ENCODE data around the gene CLSTN1. TPM values are rescaled to one million over a fixed set of nuclear protein-coding genes. Genes with fewer than 3 reads are reported as not detected.
A peak's percentile ranks its signal among the peaks of the same experiment; 100 is the strongest.

The CLSTN1 gene
- total RNA-seq, 2 experiments from 2014 or later = 29.3 to 29.9 TPM

DNA sequence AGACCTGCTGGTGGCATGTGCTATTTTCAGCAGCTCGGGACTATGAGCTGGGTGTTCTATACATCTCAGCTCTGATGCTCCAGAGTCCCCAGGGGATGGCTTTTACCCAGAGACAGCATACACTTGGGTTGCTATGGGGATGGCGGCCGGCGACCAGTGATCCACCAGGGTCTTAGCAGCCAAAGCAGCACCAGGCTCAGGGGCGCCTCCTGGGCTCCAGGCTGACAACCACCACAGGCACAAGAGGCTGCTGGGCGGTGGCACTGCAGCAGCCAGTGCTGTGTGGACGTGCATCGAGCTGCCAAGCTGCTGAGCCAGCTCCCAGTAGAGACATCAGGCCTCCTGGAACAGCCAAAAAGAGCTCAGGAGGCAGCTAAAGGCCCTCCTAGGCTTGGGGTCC is 37.6 kb upstream of the CLSTN1 start:
- DNase-seq (no peak), ATAC-seq (no peak)
- H3K4me1 Mint-ChIP-seq (ENCODE audit: low read depth) = peaks cover 8% of the 10 kb centered on the region
- no peaks in the 10 kb centered on the region for H3K36me3 Mint-ChIP-seq (ENCODE audit: low read depth)
- no peak overlapping the region for H3K4me3 Mint-ChIP-seq
- H3K9me3 Mint-ChIP-seq = no peaks in the 10 kb centered on the region
- H3K27ac Mint-ChIP-seq = no peak overlapping the region
- H3K27me3 Mint-ChIP-seq = no peaks in the 10 kb centered on the region
- POLR2A ChIA-PET = interaction anchor here (0.5 to 1.9 kb wide), 4 partner anchors 30 to 82 kb away, joined by 3 to 5 read pairs (median 3); no protein-coding TSS in a partner anchor
- CTCF ChIA-PET = interaction anchor here (0.8 to 4.7 kb wide), 10 partner anchors 11 to 235 kb away, joined by 3 to 37 read pairs (median 3); no protein-coding TSS in a partner anchor
- TF ChIP-seq, protein P1, sequence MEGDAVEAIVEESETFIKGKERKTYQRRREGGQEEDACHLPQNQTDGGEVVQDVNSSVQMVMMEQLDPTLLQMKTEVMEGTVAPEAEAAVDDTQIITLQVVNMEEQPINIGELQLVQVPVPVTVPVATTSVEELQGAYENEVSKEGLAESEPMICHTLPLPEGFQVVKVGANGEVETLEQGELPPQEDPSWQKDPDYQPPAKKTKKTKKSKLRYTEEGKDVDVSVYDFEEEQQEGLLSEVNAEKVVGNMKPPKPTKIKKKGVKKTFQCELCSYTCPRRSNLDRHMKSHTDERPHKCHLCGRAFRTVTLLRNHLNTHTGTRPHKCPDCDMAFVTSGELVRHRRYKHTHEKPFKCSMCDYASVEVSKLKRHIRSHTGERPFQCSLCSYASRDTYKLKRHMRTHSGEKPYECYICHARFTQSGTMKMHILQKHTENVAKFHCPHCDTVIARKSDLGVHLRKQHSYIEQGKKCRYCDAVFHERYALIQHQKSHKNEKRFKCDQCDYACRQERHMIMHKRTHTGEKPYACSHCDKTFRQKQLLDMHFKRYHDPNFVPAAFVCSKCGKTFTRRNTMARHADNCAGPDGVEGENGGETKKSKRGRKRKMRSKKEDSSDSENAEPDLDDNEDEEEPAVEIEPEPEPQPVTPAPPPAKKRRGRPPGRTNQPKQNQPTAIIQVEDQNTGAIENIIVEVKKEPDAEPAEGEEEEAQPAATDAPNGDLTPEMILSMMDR (IDR thresholded peaks at IDR 0.05) = no peak
- intact Hi-C loops (cut with micrococcal nuclease) = no loop called here

DNA sequence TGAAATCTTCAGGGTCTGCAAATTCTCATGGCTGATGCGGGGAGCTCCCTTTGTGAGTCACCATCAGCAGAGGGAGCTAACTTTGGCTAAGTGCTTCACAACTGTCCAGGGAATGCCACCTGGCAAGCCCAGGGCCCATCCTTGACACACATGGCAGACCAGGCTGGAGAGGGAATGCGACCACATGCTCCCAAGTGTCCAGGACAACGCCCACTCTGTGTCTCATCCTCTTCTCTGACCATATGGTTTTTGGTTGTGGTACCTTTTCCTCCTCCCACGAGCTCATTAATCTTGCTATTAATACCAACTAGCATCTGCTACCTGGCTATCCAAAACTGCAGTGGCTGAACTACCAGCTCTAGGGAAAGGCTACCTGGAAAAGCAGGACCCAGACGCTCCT is 37.1 kb upstream of the CLSTN1 start:
- H3K4me1 Mint-ChIP-seq (ENCODE audit: low read depth) = peaks cover 8% of the 10 kb centered on the region
- POLR2A ChIA-PET = interaction anchor here (0.5 to 1.9 kb wide), 3 partner anchors 67 to 81 kb away, joined by 3 to 5 read pairs (median 3); no protein-coding TSS in a partner anchor

DNA sequence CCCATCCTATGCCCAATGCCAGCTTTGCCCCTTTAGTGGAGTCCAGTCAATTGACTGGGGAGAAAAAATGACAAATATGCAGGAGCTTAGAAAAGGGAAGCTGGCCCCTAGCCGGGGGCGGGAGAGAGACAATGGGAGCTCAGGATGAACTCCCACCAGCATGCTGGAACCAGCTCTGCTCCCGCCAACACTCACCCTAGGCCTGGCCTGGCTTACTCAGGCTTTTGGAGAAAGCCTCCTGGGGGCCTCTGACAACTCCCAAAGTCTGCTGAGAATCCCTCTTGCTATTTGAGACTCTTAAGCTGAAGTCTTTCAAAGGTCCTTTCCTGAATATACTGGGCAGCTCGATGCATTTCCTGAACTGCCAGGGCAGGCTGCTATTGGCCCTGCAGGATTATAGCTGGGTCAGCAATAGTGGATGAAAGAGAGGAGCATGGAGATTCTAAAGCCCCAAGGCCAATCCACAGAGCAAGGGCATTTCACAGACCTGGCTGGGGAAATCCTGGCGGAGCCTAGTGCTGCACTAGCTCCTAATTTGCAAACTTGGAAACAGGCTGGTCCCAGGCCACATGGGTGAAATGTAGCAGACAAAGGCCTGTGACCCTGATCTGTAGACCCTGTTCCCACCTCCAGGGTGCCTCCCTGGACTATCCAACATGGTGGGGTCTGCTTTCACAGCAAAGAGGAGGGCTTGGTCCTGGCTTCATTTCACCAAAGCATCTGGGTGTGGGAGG is 35.7 kb upstream of the CLSTN1 start:
- no peaks in the 10 kb centered on the region for H3K9me3 Mint-ChIP-seq
- peaks cover 8% of the 10 kb centered on the region for H3K4me1 Mint-ChIP-seq (ENCODE audit: low read depth)
- H3K27me3 Mint-ChIP-seq = no peaks in the 10 kb centered on the region
- no peak overlapping the region for H3K4me3 Mint-ChIP-seq
- TF ChIP-seq, protein P1 (IDR thresholded peaks at IDR 0.05) = no peak
- no peak for DNase-seq
- CTCF ChIA-PET = interaction anchor here (0.6 to 4.7 kb wide), 5 partner anchors 9 to 233 kb away, joined by 3 to 37 read pairs (median 6); no protein-coding TSS in a partner anchor
- no peak overlapping the region for H3K27ac Mint-ChIP-seq
- POLR2A ChIA-PET = interaction anchor here (0.6 to 0.9 kb wide), 2 partner anchors 83 to 91 kb away, joined by 3 to 4 read pairs; no protein-coding TSS in a partner anchor
- no peak for ATAC-seq
- peaks cover 2% of the 10 kb centered on the region for H3K36me3 Mint-ChIP-seq (ENCODE audit: low read depth)
- intact Hi-C loops (cut with micrococcal nuclease) = no loop called here

More for the DNA sequence above, 37.1 kb upstream of the CLSTN1 start:
- DNase-seq (no peak), ATAC-seq (no peak)
- TF ChIP-seq, protein P1 (IDR thresholded peaks at IDR 0.05) = no peak
- Mint-ChIP-seq H3K9me3 (no peaks in the 10 kb centered on the region), H3K4me3 (no peak overlapping the region), H3K36me3 (ENCODE audit: low read depth) (no peaks in the 10 kb centered on the region), H3K27me3 (no peaks in the 10 kb centered on the region), H3K27ac (no peak overlapping the region)
- intact Hi-C loops (cut with micrococcal nuclease) = no loop called here
- CTCF ChIA-PET = interaction anchor here (0.8 to 4.7 kb wide), 9 partner anchors 11 to 234 kb away, joined by 3 to 37 read pairs (median 3); no protein-coding TSS in a partner anchor

DNA sequence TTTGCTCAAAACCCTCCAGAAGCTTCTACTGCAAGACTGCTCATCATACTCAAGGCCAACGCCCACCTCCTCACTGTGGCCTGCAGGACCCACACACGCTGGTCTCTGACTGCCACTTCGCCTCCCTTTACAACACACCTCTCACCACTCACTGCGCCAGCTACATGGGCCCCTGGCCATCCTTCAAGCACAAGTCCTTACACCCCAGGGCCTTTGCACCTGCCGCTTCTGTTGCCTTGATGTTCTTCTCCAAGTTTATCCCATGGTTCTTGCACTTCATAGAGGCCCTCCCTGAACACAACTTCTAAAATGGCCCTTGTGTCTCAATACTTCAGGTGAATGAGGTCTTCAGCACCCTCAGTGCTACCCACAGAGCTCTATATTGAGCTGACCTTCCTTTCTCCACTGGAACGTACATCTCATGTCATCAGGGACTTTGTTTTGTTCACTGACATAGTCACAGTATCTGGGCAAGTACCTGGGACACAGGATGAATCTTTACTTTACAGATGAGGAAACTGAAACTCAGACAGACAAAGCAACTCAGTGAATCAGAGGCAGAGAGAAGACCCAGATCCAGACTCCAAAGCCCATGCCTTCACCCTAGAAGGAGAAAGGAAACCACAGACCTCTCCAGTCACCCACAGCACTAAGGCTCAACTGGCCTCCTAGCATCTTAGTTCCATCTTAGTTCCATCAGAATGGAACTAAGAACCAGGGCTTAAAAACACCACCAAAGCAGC is 34.7 kb upstream of the CLSTN1 start:
- Mint-ChIP-seq H3K27me3 (no peaks in the 10 kb centered on the region), H3K27ac (no peak overlapping the region), H3K9me3 (peaks cover 6% of the 10 kb centered on the region), H3K36me3 (ENCODE audit: low read depth) (peaks cover 9% of the 10 kb centered on the region), H3K4me1 (ENCODE audit: low read depth) (peaks cover 8% of the 10 kb centered on the region), H3K4me3 (no peak overlapping the region)
- peak; percentile 49 for ATAC-seq
- POLR2A ChIA-PET = interaction anchor here (0.9 kb wide), 1 partner anchor 84 kb away, joined by 4 read pairs; no protein-coding TSS in a partner anchor
- intact Hi-C loops (cut with micrococcal nuclease) = no loop called here
- TF ChIP-seq, protein P1 (IDR thresholded peaks at IDR 0.05) = no peak
- CTCF ChIA-PET = interaction anchor here (1.0 to 4.7 kb wide), 4 partner anchors 9 to 74 kb away, joined by 4 to 37 read pairs (median 6); no protein-coding TSS in a partner anchor
- DNase-seq = no peak

Data from activated CD8-positive, alpha-beta T cell treated with anti-CD3 and anti-CD28 coated beads for 36 hours (primary cell).